A549 treated with RU486 at 1 μM for 4 hours (cell line): Measurements from ENCODE around the gene HIPK3. TPM values are rescaled to one million over a fixed set of nuclear protein-coding genes. Genes with fewer than 3 reads are reported as not detected.

Experiments used
- total RNA-seq: library from RNA; stranded (reverse); fragments of 200-300 nt; extraction: Qiagen RNA extraction; gene quantifications from 5 replicates; pipeline ENCODE4 v1.2.3, GENCODE V29; 2022; ENCODE audit warnings: low read depth

HIPK3 gene
- total RNA-seq: 10.6 to 17.4 TPM (median 16.5 TPM) in 5 replicates

DNA sequence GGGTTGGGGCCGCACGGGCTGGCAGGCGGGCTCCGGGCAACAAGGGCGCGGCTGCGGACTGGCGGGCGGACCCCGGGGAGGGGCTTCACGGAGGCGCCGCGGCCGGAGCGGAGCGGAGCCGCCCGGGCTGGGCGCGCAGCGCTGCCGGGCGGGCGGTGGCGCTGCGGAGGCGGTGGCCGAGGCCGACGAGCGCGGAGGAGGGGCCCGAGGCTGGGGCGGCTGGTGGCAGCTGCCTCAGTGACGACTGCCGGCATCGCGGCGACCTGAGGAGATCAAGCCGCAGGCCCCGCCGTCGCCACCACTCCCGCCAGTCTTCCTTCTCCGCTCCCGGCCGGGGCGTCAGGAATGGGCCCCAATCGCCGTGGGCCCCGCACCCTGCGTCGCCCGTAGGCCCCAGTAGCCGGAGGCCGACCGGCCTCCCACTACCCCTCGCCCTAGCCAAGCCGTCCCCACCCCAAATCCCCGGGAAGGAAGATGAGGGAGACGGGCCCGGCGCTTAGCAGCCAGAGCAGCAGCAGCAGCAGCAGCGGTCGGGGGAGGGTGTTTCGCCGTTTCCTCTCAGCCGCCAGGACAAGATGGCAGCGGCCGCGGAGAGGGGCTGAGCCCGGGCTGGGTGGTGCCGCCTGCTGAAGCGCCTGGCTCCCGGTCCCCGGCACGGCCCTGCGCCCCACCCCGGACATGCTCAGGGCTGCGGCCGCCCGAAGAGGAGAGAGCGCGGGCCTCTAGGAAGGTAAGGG lies at the start of gene HIPK3:
Gene HIPK3, plus strand, starts transcription at position 222 of the 737 bp plus-strand sequence.

DNA sequence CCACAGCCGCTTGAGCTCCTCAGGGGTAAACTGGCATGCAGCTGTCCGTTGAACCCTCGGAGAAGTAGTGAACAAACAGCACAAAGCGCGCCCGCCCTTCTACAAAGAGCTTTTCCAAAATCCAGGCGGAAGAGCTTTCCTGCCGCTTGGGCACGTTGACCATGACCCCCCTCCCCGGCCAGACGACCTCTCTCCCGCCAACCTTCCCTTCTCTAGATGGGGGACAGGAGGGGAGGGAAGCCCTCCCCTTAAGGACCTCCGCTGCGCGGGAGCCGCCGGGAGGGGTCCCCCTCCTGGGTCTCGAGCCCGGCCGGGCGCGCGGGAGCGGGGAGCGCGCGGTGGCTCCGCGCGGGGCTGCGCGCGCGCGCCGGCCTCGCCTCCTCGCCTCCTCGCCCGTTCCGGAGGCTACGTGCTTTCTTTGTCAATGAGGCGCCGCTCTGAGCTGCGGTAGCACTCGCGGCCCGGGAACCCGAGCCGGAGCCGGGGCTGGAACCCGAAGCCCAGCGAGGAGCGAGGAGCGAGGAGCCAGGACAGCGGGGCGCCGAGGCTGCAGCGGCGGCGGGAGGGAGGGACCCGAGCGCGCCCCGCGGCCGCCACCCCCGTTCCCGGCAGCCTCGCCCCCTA lies 118.6 kb downstream of the HIPK3 start, which contains the start of gene KIAA1549L:
Gene KIAA1549L, plus strand, starts transcription at position 421 of the 624 bp plus-strand sequence.

Other genes starting within 250 kb of the HIPK3 start
- gene DEPDC7, start 241.5 kb upstream of the HIPK3 start, total RNA-seq: 4.0 to 8.6 TPM (median 7.2 TPM) in 5 replicates
- 16.9 to 22.3 TPM (median 18.5 TPM) in 5 replicates for gene TCP11L1, start 217.8 kb upstream of the HIPK3 start, total RNA-seq
- gene CSTF3, start 95.9 kb upstream of the HIPK3 start, total RNA-seq: 24.8 to 30.3 TPM (median 28.5 TPM) in 5 replicates
- 6.7 to 12.3 TPM (median 8.9 TPM) in 5 replicates for gene KIAA1549L, start 118.7 kb downstream of the HIPK3 start, total RNA-seq